Measurements from ENCODE around the gene ABCG1. TPM values are rescaled to one million over a fixed set of nuclear protein-coding genes. Genes with fewer than 3 reads are reported as not detected.

ABCG1 gene
- total and polyA plus RNA-seq, 2 experiments from 2014 or later = 1.3 to 4.4 TPM

DNA sequence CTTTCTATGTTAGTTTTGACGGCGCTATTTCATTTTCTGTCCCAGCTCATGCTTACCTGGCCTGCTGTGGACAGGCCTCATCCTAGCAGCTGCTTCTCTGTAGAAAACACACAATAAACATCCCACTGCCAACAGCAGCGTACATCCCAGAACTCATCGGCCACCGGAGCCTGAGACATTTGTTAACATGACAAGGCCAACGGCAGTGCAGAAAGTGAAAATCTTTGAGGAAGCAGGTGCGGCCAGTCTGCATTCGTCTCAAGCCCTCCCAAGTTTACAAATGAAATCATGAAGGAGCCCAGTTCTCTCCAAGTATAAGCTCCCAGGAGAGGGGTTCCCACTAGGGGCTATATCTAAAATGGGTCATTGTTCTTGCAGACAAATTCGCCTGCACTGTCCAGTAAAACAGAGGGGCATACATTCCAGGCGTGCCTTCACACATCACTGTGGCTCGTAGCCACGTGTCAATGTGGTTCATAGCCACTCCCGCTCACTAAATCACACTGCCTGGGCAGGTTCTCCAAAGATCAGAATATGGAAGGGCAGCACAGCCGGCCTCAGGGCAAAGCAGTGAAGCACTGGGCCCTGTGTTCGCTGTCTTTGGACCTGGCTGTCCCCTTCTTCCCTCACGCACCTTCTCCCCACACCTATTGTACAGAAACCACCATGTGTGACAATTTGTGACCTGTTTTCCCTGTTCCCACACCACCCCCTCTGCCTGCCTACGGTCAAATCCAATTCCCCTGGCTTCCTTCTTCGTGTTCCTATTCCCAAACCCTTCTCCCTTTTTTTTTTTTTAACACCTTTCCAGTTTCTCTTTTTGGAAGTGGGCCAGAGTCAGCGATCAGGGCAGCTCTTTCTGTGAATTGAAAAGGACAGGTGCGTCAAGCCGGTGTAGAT is 27.0 kb upstream of the ABCG1 start:
- no peak overlapping the region for H3K27ac Mint-ChIP-seq
- no peak overlapping the region for H3K27ac ChIP-seq (ENCODE audit: low read depth)
- no peak for TF ChIP-seq STAT1 (IDR thresholded peaks at IDR 0.05; ENCODE audit: unreplicated experiment)
- no peak for TF ChIP-seq ZNF114 (CRISPR knock-in tag; IDR thresholded peaks at IDR 0.05)
- no peak for TF ChIP-seq NANOG (IDR thresholded peaks at IDR 0.05; ENCODE audit: borderline replicate concordance)
- TF ChIP-seq, protein P1, sequence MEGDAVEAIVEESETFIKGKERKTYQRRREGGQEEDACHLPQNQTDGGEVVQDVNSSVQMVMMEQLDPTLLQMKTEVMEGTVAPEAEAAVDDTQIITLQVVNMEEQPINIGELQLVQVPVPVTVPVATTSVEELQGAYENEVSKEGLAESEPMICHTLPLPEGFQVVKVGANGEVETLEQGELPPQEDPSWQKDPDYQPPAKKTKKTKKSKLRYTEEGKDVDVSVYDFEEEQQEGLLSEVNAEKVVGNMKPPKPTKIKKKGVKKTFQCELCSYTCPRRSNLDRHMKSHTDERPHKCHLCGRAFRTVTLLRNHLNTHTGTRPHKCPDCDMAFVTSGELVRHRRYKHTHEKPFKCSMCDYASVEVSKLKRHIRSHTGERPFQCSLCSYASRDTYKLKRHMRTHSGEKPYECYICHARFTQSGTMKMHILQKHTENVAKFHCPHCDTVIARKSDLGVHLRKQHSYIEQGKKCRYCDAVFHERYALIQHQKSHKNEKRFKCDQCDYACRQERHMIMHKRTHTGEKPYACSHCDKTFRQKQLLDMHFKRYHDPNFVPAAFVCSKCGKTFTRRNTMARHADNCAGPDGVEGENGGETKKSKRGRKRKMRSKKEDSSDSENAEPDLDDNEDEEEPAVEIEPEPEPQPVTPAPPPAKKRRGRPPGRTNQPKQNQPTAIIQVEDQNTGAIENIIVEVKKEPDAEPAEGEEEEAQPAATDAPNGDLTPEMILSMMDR (conservative IDR thresholded peaks at IDR 0.05; ENCODE audit: low read depth in 2 of 2) = no peak
- TF ChIP-seq, protein P2, sequence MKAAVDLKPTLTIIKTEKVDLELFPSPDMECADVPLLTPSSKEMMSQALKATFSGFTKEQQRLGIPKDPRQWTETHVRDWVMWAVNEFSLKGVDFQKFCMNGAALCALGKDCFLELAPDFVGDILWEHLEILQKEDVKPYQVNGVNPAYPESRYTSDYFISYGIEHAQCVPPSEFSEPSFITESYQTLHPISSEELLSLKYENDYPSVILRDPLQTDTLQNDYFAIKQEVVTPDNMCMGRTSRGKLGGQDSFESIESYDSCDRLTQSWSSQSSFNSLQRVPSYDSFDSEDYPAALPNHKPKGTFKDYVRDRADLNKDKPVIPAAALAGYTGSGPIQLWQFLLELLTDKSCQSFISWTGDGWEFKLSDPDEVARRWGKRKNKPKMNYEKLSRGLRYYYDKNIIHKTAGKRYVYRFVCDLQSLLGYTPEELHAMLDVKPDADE (IDR thresholded peaks at IDR 0.05) = no peak
- no peak for TF ChIP-seq EZH2phosphoT487 (IDR thresholded peaks at IDR 0.05; ENCODE audit: unreplicated experiment)
- no peak for TF ChIP-seq EZH2 (IDR thresholded peaks at IDR 0.05; ENCODE audit: low read depth, unreplicated experiment)
- TF ChIP-seq CREB1 (CRISPR knock-in tag; IDR thresholded peaks at IDR 0.05; ENCODE audit: low read depth) = no peak
- TF ChIP-seq POLR2AphosphoS5 (IDR thresholded peaks at IDR 0.05; ENCODE audit: low read depth) = no peak
- TF ChIP-seq, protein P3, sequence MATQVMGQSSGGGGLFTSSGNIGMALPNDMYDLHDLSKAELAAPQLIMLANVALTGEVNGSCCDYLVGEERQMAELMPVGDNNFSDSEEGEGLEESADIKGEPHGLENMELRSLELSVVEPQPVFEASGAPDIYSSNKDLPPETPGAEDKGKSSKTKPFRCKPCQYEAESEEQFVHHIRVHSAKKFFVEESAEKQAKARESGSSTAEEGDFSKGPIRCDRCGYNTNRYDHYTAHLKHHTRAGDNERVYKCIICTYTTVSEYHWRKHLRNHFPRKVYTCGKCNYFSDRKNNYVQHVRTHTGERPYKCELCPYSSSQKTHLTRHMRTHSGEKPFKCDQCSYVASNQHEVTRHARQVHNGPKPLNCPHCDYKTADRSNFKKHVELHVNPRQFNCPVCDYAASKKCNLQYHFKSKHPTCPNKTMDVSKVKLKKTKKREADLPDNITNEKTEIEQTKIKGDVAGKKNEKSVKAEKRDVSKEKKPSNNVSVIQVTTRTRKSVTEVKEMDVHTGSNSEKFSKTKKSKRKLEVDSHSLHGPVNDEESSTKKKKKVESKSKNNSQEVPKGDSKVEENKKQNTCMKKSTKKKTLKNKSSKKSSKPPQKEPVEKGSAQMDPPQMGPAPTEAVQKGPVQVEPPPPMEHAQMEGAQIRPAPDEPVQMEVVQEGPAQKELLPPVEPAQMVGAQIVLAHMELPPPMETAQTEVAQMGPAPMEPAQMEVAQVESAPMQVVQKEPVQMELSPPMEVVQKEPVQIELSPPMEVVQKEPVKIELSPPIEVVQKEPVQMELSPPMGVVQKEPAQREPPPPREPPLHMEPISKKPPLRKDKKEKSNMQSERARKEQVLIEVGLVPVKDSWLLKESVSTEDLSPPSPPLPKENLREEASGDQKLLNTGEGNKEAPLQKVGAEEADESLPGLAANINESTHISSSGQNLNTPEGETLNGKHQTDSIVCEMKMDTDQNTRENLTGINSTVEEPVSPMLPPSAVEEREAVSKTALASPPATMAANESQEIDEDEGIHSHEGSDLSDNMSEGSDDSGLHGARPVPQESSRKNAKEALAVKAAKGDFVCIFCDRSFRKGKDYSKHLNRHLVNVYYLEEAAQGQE (IDR thresholded peaks at IDR 0.05; ENCODE audit: unreplicated experiment) = no peak
- TF ChIP-seq ZNF331 (CRISPR knock-in tag; IDR thresholded peaks at IDR 0.05; ENCODE audit: low read depth) = no peak
- TF ChIP-seq JUNB (IDR thresholded peaks at IDR 0.05; ENCODE audit: unreplicated experiment) = no peak
- TF ChIP-seq, protein P4, sequence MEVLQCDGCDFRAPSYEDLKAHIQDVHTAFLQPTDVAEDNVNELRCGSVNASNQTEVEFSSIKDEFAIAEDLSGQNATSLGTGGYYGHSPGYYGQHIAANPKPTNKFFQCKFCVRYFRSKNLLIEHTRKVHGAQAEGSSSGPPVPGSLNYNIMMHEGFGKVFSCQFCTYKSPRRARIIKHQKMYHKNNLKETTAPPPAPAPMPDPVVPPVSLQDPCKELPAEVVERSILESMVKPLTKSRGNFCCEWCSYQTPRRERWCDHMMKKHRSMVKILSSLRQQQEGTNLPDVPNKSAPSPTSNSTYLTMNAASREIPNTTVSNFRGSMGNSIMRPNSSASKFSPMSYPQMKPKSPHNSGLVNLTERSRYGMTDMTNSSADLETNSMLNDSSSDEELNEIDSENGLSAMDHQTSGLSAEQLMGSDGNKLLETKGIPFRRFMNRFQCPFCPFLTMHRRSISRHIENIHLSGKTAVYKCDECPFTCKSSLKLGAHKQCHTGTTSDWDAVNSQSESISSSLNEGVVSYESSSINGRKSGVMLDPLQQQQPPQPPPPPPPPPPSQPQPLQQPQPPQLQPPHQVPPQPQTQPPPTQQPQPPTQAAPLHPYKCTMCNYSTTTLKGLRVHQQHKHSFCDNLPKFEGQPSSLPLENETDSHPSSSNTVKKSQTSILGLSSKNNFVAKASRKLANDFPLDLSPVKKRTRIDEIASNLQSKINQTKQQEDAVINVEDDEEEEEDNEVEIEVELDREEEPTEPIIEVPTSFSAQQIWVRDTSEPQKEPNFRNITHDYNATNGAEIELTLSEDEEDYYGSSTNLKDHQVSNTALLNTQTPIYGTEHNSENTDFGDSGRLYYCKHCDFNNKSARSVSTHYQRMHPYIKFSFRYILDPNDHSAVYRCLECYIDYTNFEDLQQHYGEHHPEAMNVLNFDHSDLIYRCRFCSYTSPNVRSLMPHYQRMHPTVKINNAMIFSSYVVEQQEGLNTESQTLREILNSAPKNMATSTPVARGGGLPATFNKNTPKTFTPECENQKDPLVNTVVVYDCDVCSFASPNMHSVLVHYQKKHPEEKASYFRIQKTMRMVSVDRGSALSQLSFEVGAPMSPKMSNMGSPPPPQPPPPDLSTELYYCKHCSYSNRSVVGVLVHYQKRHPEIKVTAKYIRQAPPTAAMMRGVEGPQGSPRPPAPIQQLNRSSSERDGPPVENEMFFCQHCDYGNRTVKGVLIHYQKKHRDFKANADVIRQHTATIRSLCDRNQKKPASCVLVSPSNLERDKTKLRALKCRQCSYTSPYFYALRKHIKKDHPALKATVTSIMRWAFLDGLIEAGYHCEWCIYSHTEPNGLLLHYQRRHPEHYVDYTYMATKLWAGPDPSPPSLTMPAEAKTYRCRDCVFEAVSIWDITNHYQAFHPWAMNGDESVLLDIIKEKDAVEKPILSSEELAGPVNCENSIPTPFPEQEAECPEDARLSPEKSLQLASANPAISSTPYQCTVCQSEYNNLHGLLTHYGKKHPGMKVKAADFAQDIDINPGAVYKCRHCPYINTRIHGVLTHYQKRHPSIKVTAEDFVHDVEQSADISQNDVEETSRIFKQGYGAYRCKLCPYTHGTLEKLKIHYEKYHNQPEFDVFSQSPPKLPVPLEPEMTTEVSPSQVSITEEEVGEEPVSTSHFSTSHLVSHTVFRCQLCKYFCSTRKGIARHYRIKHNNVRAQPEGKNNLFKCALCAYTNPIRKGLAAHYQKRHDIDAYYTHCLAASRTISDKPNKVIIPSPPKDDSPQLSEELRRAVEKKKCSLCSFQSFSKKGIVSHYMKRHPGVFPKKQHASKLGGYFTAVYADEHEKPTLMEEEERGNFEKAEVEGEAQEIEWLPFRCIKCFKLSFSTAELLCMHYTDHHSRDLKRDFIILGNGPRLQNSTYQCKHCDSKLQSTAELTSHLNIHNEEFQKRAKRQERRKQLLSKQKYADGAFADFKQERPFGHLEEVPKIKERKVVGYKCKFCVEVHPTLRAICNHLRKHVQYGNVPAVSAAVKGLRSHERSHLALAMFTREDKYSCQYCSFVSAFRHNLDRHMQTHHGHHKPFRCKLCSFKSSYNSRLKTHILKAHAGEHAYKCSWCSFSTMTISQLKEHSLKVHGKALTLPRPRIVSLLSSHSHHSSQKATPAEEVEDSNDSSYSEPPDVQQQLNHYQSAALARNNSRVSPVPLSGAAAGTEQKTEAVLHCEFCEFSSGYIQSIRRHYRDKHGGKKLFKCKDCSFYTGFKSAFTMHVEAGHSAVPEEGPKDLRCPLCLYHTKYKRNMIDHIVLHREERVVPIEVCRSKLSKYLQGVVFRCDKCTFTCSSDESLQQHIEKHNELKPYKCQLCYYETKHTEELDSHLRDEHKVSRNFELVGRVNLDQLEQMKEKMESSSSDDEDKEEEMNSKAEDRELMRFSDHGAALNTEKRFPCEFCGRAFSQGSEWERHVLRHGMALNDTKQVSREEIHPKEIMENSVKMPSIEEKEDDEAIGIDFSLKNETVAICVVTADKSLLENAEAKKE (CRISPR knock-in tag; IDR thresholded peaks at IDR 0.05) = no peak
- H3F3A ChIP-seq (replicated peaks; ENCODE audit: low read depth) = no peaks in the 10 kb centered on the region
- H3K4me2 ChIP-seq = no peak overlapping the region
- ATAC-seq (no peak), DNase-seq (ENCODE audit: low spot score) (no peak)
- H3K79me2 ChIP-seq (replicated peaks; ENCODE audit: insufficient read depth) = no peaks in the 10 kb centered on the region
- H3K9me2 ChIP-seq (ENCODE audit: insufficient read depth) = no peaks in the 10 kb centered on the region
- H3K4me1 ChIP-seq (ENCODE audit: insufficient read depth) = no peaks in the 10 kb centered on the region
- H3K4me1 Mint-ChIP-seq = no peaks in the 10 kb centered on the region; the same call in 2 of the 3 replicates
- H3K9me3 Mint-ChIP-seq = no peaks in the 10 kb centered on the region
- no peak overlapping the region for H3K4me3 Mint-ChIP-seq
- H3K36me3 ChIP-seq (ENCODE audit: insufficient read depth) = no peaks in the 10 kb centered on the region
- H3K27me3 Mint-ChIP-seq (ENCODE audit: insufficient read depth, low read depth, poor library complexity) = no peaks in the 10 kb centered on the region
- H3K36me3 Mint-ChIP-seq (ENCODE audit: low read depth) = no peaks in the 10 kb centered on the region
- no peak overlapping the region for H3K4me3 ChIP-seq
- no peaks in the 10 kb centered on the region for H3K27me3 ChIP-seq (ENCODE audit: insufficient read depth)
- no peak overlapping the region for H2AFZ ChIP-seq
- no peaks in the 10 kb centered on the region for H4K20me1 ChIP-seq (replicated peaks; ENCODE audit: insufficient read depth)

All from GM23338 (cell line).